Testis (tissue), 2 donors: ENCODE measurements around the gene PDGFRB.

ENCODE experiments used
- CTCF ChIP-seq, 3 experiments: fragments of 450-650 bp in 2 of 3; fragments of 200-600 bp in 1 of 3; sonication (generic) in 1 of 3; IDR thresholded peaks; one replicate each; pipeline ENCODE4 v1.5.1; 2016 to 2019; ENCODE audit warnings: antibody characterized with exemption in 3 of 3, mild to moderate bottlenecking in 2 of 3, moderate library complexity in 1 of 3
- POLR2A ChIP-seq: fragments of 450-650 bp; IDR thresholded peaks from one replicate; pipeline ENCODE4 v1.6.1; 2017; ENCODE audit warnings: antibody characterized with exemption, mild to moderate bottlenecking, moderate library complexity

GRCh38 chr5:150186137-150186536, 30.5 kb upstream of the PDGFRB start:
- TF ChIP-seq POLR2A = no peak
- no peak for TF ChIP-seq CTCF (IDR thresholded peaks at IDR 0.05)
